H1 (cell line): Measurements from ENCODE around the gene COL26A1. TPM values are rescaled to one million over a fixed set of nuclear protein-coding genes. Genes with fewer than 3 reads are reported as not detected.
A peak's percentile ranks its signal among the peaks of the same experiment; 100 is the strongest.

ENCODE experiments used
- CTCF ChIA-PET: fragments of 300-600 bp; sonication (Branson Sonifier 250); formaldehyde crosslinking; loops from one replicate; lab custom pipeline; 2021; ENCODE audit not compliant: partially characterized antibody; lab: Charles Lee
- POLR2A ChIA-PET: fragments of 300-600 bp; sonication (Branson Sonifier 250); formaldehyde crosslinking; loops from one replicate; lab custom pipeline; 2021; ENCODE audit warnings: inconsistent platforms; ENCODE audit not compliant: partially characterized antibody; lab: Charles Lee
- DNase-seq, 2 experiments: peaks; one replicate each; pipeline versions ENCODE4 v3.0.0 to v3.0.0-alpha.2; 2010 to 2022; ENCODE audit warnings: low spot score in 2 of 2, low read depth in 1 of 2, mixed read lengths in 1 of 2
- FAIRE-seq: peaks from 2 replicates; lab custom pipeline; 2011; peaks lifted over from hg19 to GRCh38; lab: Jason Lieb, UNC
- H2AFZ ChIP-seq: 2 replicates; pipeline ENCODE4 v1.8.1; 2012; ENCODE audit warnings: low read length, inconsistent platforms
- H2AK5ac ChIP-seq: 2 replicates; pipeline ENCODE4 v1.6.1; 2013; ENCODE audit warnings: low read depth, low read length
- H2BK120ac ChIP-seq: replicated peaks from 2 replicates; pipeline ENCODE3; 2013; ENCODE audit warnings: low read depth, low read length, inconsistent platforms
- H2BK12ac ChIP-seq: 2 replicates; pipeline ENCODE4 v1.6.1; 2013; ENCODE audit warnings: low read depth, low read length
- H2BK15ac ChIP-seq: 2 replicates; pipeline ENCODE4 v1.6.1; 2013; ENCODE audit warnings: low read length
- H2BK20ac ChIP-seq: 2 replicates; pipeline ENCODE4 v1.6.1; 2013; ENCODE audit warnings: low read length
- H2BK5ac ChIP-seq: 2 replicates; pipeline ENCODE4 v1.6.1; 2013; ENCODE audit warnings: low read depth, low read length
- H3K14ac ChIP-seq: 2 replicates; pipeline ENCODE4 v1.6.1; 2013; ENCODE audit warnings: inconsistent platforms; ENCODE audit not compliant: insufficient read length
- H3K18ac ChIP-seq: 2 replicates; pipeline ENCODE4 v1.6.1; 2013; ENCODE audit warnings: low read length; ENCODE audit errors: extremely low read depth
- H3K23ac ChIP-seq: 2 replicates; pipeline ENCODE4 v1.6.1; 2013; ENCODE audit warnings: inconsistent platforms; ENCODE audit not compliant: insufficient read length
- H3K23me2 ChIP-seq: 2 replicates; pipeline ENCODE4 v1.6.1; 2013; ENCODE audit warnings: low read depth, low read length
- H3K27ac ChIP-seq: 2 replicates; pipeline ENCODE4 v1.6.1; 2011; ENCODE audit warnings: low read depth, low read length, inconsistent platforms
- H3K27me3 ChIP-seq, 4 experiments: replicated peaks in 1 of 4; 1 replicate in 1 of 4; 2 replicates in 3 of 4; pipeline versions ENCODE4 v1.6.1 to v1.8.1; 2011 to 2013; ENCODE audit warnings: low read length in 3 of 4, mild to moderate bottlenecking in 3 of 4, inconsistent platforms in 2 of 4, mixed read lengths in 2 of 4, moderate library complexity in 1 of 4; ENCODE audit not compliant: control insufficient read depth in 3 of 4, insufficient read depth in 3 of 4; ENCODE audit errors: extremely low read depth in 1 of 4
- H3K36me3 ChIP-seq, 4 experiments: 2 replicates each; pipeline versions ENCODE4 v1.6.1 to v1.8.1; 2011 to 2013; ENCODE audit warnings: mild to moderate bottlenecking in 4 of 4, low read length in 3 of 4, moderate library complexity in 2 of 4, control low read depth in 1 of 4, inconsistent platforms in 1 of 4; ENCODE audit not compliant: insufficient read depth in 4 of 4, control insufficient read depth in 2 of 4
- H3K4ac ChIP-seq: replicated peaks from 2 replicates; pipeline ENCODE3; 2013; ENCODE audit warnings: low read length, low read depth, mixed read lengths, inconsistent platforms; ENCODE audit not compliant: insufficient read length
- H3K4me1 ChIP-seq, 4 experiments: replicated peaks in 1 of 4; 1 replicate in 1 of 4; 2 replicates in 3 of 4; pipeline versions ENCODE4 v1.6.1 to v1.8.1; 2011 to 2013; ENCODE audit warnings: low read length in 3 of 4, inconsistent platforms in 2 of 4, mixed read lengths in 1 of 4; ENCODE audit not compliant: insufficient read depth in 4 of 4, control insufficient read depth in 3 of 4
- H3K4me2 ChIP-seq, 2 experiments: 2 replicates each; pipeline versions ENCODE4 v1.6.1 to v1.8.1; 2011 to 2013; ENCODE audit warnings: low read depth in 2 of 2, low read length in 2 of 2, control low read depth in 1 of 2, inconsistent platforms in 1 of 2, mild to moderate bottlenecking in 1 of 2; ENCODE audit not compliant: insufficient read depth in 1 of 2
- H3K4me3 ChIP-seq, 4 experiments: fragments of 200-600, 300-600 bp in 1 of 4; sonication (generic), shearing (Covaris generic), sonication (Bioruptor Twin) in 1 of 4; 2 replicates each; pipeline versions ENCODE4 v1.5.1 to v1.8.1; 2011 to 2016; ENCODE audit warnings: low read length in 4 of 4, low read depth in 3 of 4, control low read depth in 2 of 4, inconsistent platforms in 2 of 4, mild to moderate bottlenecking in 2 of 4, mixed read lengths in 1 of 4, moderate library complexity in 1 of 4; ENCODE audit not compliant: insufficient read depth in 2 of 4; ENCODE audit errors: extremely low read depth in 1 of 4
- H3K56ac ChIP-seq: replicated peaks from 2 replicates; pipeline ENCODE3; 2013; ENCODE audit warnings: low read depth, mild to moderate bottlenecking, mixed read lengths, low read length, inconsistent platforms; ENCODE audit not compliant: insufficient read length
- H3K79me1 ChIP-seq: 2 replicates; pipeline ENCODE4 v1.6.1; 2013; ENCODE audit warnings: low read depth, low read length, control low read depth
- H3K79me2 ChIP-seq, 2 experiments: 2 replicates each; pipeline versions ENCODE4 v1.6.1 to v1.8.1; 2012 to 2013; ENCODE audit warnings: low read length in 2 of 2, mild to moderate bottlenecking in 2 of 2, inconsistent platforms in 1 of 2; ENCODE audit not compliant: insufficient read depth in 2 of 2, control insufficient read depth in 1 of 2
- H3K9ac ChIP-seq, 4 experiments: replicated peaks in 1 of 4; 1 replicate in 1 of 4; 2 replicates in 3 of 4; pipeline versions ENCODE4 v1.6.1 to v1.8.1; 2011 to 2013; ENCODE audit warnings: low read depth in 3 of 4, low read length in 3 of 4, control low read depth in 2 of 4, mild to moderate bottlenecking in 2 of 4, moderate library complexity in 2 of 4, inconsistent platforms in 1 of 4; ENCODE audit errors: extremely low read depth in 1 of 4
- H3K9me3 ChIP-seq, 2 experiments: 2 replicates each; pipeline versions ENCODE4 v1.6.1 to v1.8.1; 2012 to 2013; ENCODE audit warnings: mild to moderate bottlenecking in 2 of 2, moderate library complexity in 2 of 2, control low read depth in 1 of 2, inconsistent platforms in 1 of 2, low read depth in 1 of 2, low read length in 1 of 2, mixed read lengths in 1 of 2; ENCODE audit not compliant: insufficient read depth in 2 of 2
- H4K20me1 ChIP-seq, 2 experiments: replicated peaks in 1 of 2; 2 replicates each; pipeline versions ENCODE3 to v1.8.1; 2011 to 2013; ENCODE audit warnings: inconsistent platforms in 2 of 2, low read length in 2 of 2, mild to moderate bottlenecking in 1 of 2; ENCODE audit not compliant: insufficient read depth in 2 of 2, control insufficient read depth in 1 of 2
- H4K5ac ChIP-seq: 2 replicates; pipeline ENCODE4 v1.6.1; 2013; ENCODE audit warnings: low read length, low read depth, mixed read lengths, inconsistent platforms; ENCODE audit not compliant: insufficient read length
- H4K8ac ChIP-seq: 2 replicates; pipeline ENCODE4 v1.8.0; 2013; ENCODE audit warnings: mild to moderate bottlenecking, moderate library complexity, low read length, inconsistent platforms; ENCODE audit not compliant: insufficient read depth; ENCODE audit errors: extremely low read depth
- H4K91ac ChIP-seq: replicated peaks from 2 replicates; pipeline ENCODE3; 2013; ENCODE audit warnings: low read length, mixed read lengths, inconsistent platforms; ENCODE audit not compliant: insufficient read length
- ASH2L ChIP-seq: fragments of 200-600, 300-600 bp; sonication (generic); IDR thresholded peaks from one replicate; pipeline ENCODE4 v1.7.1; 2017; ENCODE audit warnings: low read length
- CHD2 ChIP-seq: IDR thresholded peaks from 2 replicates; pipeline ENCODE4 v1.6.1; 2012; ENCODE audit warnings: low read length, improper control_type of control experiment
- E2F6 ChIP-seq: IDR thresholded peaks from 2 replicates; pipeline ENCODE4 v1.6.1; 2012; ENCODE audit warnings: inconsistent platforms
- GTF2F1 ChIP-seq: IDR thresholded peaks from 2 replicates; pipeline ENCODE4 v1.6.1; 2012; ENCODE audit warnings: low read depth, low read length, improper control_type of control experiment, borderline replicate concordance
- POLR2AphosphoS5 ChIP-seq: IDR thresholded peaks from 2 replicates; pipeline ENCODE4 v1.6.1; 2011; ENCODE audit warnings: low read depth, low read length
- POU5F1 ChIP-seq: IDR thresholded peaks from 2 replicates; pipeline ENCODE4 v1.6.1; 2011; ENCODE audit warnings: low read depth, mild to moderate bottlenecking, low read length, moderate library complexity
- SIN3A ChIP-seq, 2 experiments: IDR thresholded peaks in 1 of 2; conservative IDR thresholded peaks in 1 of 2; 2 replicates each; pipeline ENCODE4 v1.6.1; 2011 to 2012; ENCODE audit warnings: low read length in 2 of 2, improper control_type of control experiment in 1 of 2, low read depth in 1 of 2, mild to moderate bottlenecking in 1 of 2
- SP1 ChIP-seq: IDR thresholded peaks from 2 replicates; pipeline ENCODE4 v1.6.1; 2011; ENCODE audit warnings: low read depth, low read length
- TAF1 ChIP-seq: IDR thresholded peaks from 2 replicates; pipeline ENCODE4 v1.6.1; 2011; ENCODE audit warnings: mild to moderate bottlenecking, low read depth, low read length
- TBP ChIP-seq: IDR thresholded peaks from 2 replicates; pipeline ENCODE4 v1.6.1; 2011; ENCODE audit warnings: low read depth, low read length, improper control_type of control experiment
- TCF12 ChIP-seq: IDR thresholded peaks from 2 replicates; pipeline ENCODE4 v1.6.1; 2011; ENCODE audit warnings: low read depth, mild to moderate bottlenecking, low read length
- YY1 ChIP-seq: IDR thresholded peaks from 2 replicates; pipeline ENCODE4 v1.6.1; 2011; ENCODE audit warnings: low read depth, mild to moderate bottlenecking, low read length
- WGBS, 2 experiments: shearing (Covaris generic) in 1 of 2; methylation state at CpG; one replicate each; pipeline versions ENCODE4 v1.1.6 to v1.1.7; 2013 to 2015; ENCODE audit warnings: low lambda C conversion rate in 2 of 2, mixed read lengths in 2 of 2, inconsistent platforms in 1 of 2, low coverage in 1 of 2, missing lambda C conversion rate in 1 of 2; ENCODE audit not compliant: insufficient replicate concordance in 2 of 2, insufficient coverage in 1 of 2, insufficient read length in 1 of 2; ENCODE audit errors: extremely low coverage in 1 of 2, missing lambda C conversion rate in 1 of 2; 5-methylcytosine and 5-hydroxymethylcytosine counted together
- polyA plus RNA-seq, 7 experiments: library from polyadenylated mRNA; depleted of rRNA in 3 of 7; stranded (reverse) in 5 of 7; unstranded in 2 of 7; fragments of >200 nt in 5 of 7; fragments of 200-250 nt in 2 of 7; gene quantifications; 1 replicate in 5 of 7; 2 replicates in 1 of 7; 4 replicates in 1 of 7; pipeline versions ENCODE4 v1.2.1 to v1.2.3, GENCODE V29; 2011 to 2013; ENCODE audit warnings: missing spikeins in 2 of 7, mixed read lengths in 2 of 7
- total RNA-seq: library from RNA; stranded (reverse); fragmentation: NEBNext Ultra II Directional; extraction: Animal tissue kit (Norgen Biotek cat#: 25700); gene quantifications from 2 replicates; pipeline ENCODE4 v1.2.1, GENCODE V29; 2021
- TF ChIP-seq, protein P1 (sequence below): IDR thresholded peaks from 2 replicates; pipeline ENCODE4 v1.6.1; 2012; ENCODE audit warnings: inconsistent platforms

COL26A1 gene
- total and polyA plus RNA-seq, 2 of the 8 experiments (the other 6 are each of a cell fraction or from before 2014, with no cell fraction given), result 51.1 to 68.8 TPM

DNA sequence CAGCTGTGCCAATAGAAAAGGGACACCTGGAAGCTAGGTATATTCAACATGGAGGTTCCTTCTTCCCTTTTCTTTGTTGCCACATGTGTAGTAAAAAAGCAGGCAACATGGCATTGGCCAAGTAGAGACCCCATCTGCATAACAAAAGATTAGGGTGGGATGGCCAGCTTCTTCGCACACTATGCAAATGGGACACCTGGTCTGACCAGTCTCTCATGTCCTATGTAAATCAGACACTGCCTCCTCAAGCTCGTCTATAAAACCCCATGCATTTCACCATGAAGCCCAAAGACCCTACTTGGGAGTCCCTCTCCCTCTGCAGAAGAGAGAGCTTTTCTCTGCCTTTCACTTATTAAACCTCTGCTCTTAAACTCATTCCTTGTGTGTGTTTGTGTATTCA lies 212.5 kb downstream of the COL26A1 start:
- Histone ChIP-seq H3K14ac (no peak overlapping the region), H3K18ac (no peak overlapping the region), H3K9me3 (peaks cover 10 to 23% of the 10 kb centered on the region in 2 experiments), H3K4me3 (peak overlapping the region in 1 of 4 experiments; percentile 39; a peak in 1 of 8 replicates), H3K79me2 (no peaks in the 10 kb centered on the region), H3K4me2 (peak overlapping the region in 1 of 2 experiments; percentile 35; a peak in 2 of 4 replicates), H2BK5ac (no peak overlapping the region; the same call in 1 of the 2 replicates), H2BK12ac (no peak overlapping the region; the same call in 1 of the 2 replicates), H2AFZ (no peak overlapping the region), H3K27me3 (no peaks in the 10 kb centered on the region), H3K36me3 (no peaks in the 10 kb centered on the region; a peak in 1 of 8 replicates), H2BK20ac (no peak overlapping the region), H2AK5ac (no peak overlapping the region), H3K79me1 (no peaks in the 10 kb centered on the region), H4K5ac (peak overlapping the region; percentile 76), H2BK120ac (no peak overlapping the region), H3K4ac (no peak overlapping the region), H3K56ac (no peak overlapping the region), H3K23ac (no peak overlapping the region), H3K9ac (peak overlapping the region in 1 of 4 experiments; percentile 5; a peak in 1 of 7 replicates), H4K20me1 (no peaks in the 10 kb centered on the region), H3K4me1 (peaks cover 0 to 4% (median 1%) of the 10 kb centered on the region in 4 experiments; a peak in 3 of 7 replicates), H2BK15ac (no peak overlapping the region), H3K23me2 (no peaks in the 10 kb centered on the region), H4K91ac (no peak overlapping the region), H4K8ac (no peak overlapping the region), H3K27ac (peak overlapping the region; percentile 41; the same call in 1 of the 2 replicates)
- POLR2A ChIA-PET, result interaction anchor here (0.6 to 2.8 kb wide), 23 partner anchors 7 to 713 kb away, joined by 3 to 19 read pairs (median 4); partner anchors contain the start of gene CUX1
- CTCF ChIA-PET, result interaction anchor here (1.6 kb wide), 1 partner anchor 17 kb away, joined by 3 read pairs; no protein-coding TSS in a partner anchor
- 10% methylated on average over 2 of the region's 2 CpGs; no CpG with 5 or more reads in 1 of the 2 experiments for WGBS, 2 experiments
- DNase-seq, result peak in 1 of 2 experiments; percentile 53
- FAIRE-seq, result peak; percentile 100
- TF ChIP-seq POU5F1 (peak; percentile 99), TCF12 (peak; percentile 89; the same call in 1 of the 2 replicates), GTF2F1 (no peak), TAF1 (peak; percentile 68), CHD2 (no peak), SP1 (peak; percentile 74), ASH2L (peak; percentile 58), YY1 (peak; percentile 87), SIN3A (conservative IDR thresholded peaks at IDR 0.05 in 1 of 2, IDR thresholded peaks at IDR 0.05 in 1 of 2; ENCODE audit: low read depth in 1 of 2, low read length in 2 of 2) (0 out of 4 replicates have a peak, but pooled peaks of 1 of the 2 experiments have one; percentile 24), TBP (peak; percentile 94), POLR2AphosphoS5 (peak; percentile 69), E2F6 (peak; percentile 45; the same call in 1 of the 2 replicates)
- TF ChIP-seq, protein P1, sequence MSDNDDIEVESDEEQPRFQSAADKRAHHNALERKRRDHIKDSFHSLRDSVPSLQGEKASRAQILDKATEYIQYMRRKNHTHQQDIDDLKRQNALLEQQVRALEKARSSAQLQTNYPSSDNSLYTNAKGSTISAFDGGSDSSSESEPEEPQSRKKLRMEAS, result peak; percentile 63; the same call in 1 of the 2 replicates
